Lower leg skin (tissue), 4 donors: ENCODE results near the gene LYRM9. TPM values are rescaled to one million over a fixed set of nuclear protein-coding genes. Genes with fewer than 3 reads are reported as not detected.
A peak's percentile ranks its signal among the peaks of the same experiment; 100 is the strongest.

Experiments
- DNase-seq, 2 donors: peaks; one replicate each; pipeline ENCODE4 v3.0.0-alpha.2; 2019; ENCODE audit warnings: low spot score in 2 of 2
- H3K4me3 ChIP-seq: fragments of 200-600 bp; sonication (generic); 2 replicates; pipeline ENCODE4 v1.5.1; 2017; ENCODE audit warnings: mild to moderate bottlenecking, low read depth; ENCODE audit not compliant: poor library complexity, severe bottlenecking
- POLR2A ChIP-seq, 2 donors: fragments of 450-650 bp; IDR thresholded peaks; one replicate each; pipeline ENCODE4 v1.6.1; 2016 to 2017; ENCODE audit warnings: antibody characterized with exemption in 2 of 2, mild to moderate bottlenecking in 1 of 2, moderate library complexity in 1 of 2
- WGBS, 2 donors: methylation state at CpG; one replicate each; pipeline ENCODE4 v1.1.5; 2018; 5-methylcytosine and 5-hydroxymethylcytosine counted together
- intact Hi-C: fragments of 100-400 bp; cut with DNase I; formaldehyde crosslinking; loops from one replicate; pipeline ENCODE4 v1.15.0; 2023; ENCODE audit warnings: low total_unique reads
- total RNA-seq, 4 donors: library from RNA; depleted of rRNA; stranded (reverse); fragments of >200 nt; gene quantifications; one replicate each; pipeline ENCODE4 v1.1.0, GENCODE V29; 2016
- TF ChIP-seq, protein P1 (sequence below), 3 donors: fragments of 450-650 bp; IDR thresholded peaks; one replicate each; pipeline ENCODE4 v1.5.1; 2016; ENCODE audit warnings: antibody characterized with exemption in 3 of 3, mild to moderate bottlenecking in 3 of 3, moderate library complexity in 2 of 3

Gene LYRM9
- total RNA-seq, 4 donors from 2014 or later, result 5.5 to 23.4 (median 22.8) TPM

- no peak overlapping the region for H3K4me3 ChIP-seq
- intact Hi-C loops, result no loop called here
- 88% methylated on average over 8 of the region's 8 CpGs for WGBS, 2 donors
- TF ChIP-seq POLR2A (IDR thresholded peaks at IDR 0.05), result no peak
- TF ChIP-seq, protein P1, sequence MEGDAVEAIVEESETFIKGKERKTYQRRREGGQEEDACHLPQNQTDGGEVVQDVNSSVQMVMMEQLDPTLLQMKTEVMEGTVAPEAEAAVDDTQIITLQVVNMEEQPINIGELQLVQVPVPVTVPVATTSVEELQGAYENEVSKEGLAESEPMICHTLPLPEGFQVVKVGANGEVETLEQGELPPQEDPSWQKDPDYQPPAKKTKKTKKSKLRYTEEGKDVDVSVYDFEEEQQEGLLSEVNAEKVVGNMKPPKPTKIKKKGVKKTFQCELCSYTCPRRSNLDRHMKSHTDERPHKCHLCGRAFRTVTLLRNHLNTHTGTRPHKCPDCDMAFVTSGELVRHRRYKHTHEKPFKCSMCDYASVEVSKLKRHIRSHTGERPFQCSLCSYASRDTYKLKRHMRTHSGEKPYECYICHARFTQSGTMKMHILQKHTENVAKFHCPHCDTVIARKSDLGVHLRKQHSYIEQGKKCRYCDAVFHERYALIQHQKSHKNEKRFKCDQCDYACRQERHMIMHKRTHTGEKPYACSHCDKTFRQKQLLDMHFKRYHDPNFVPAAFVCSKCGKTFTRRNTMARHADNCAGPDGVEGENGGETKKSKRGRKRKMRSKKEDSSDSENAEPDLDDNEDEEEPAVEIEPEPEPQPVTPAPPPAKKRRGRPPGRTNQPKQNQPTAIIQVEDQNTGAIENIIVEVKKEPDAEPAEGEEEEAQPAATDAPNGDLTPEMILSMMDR (IDR thresholded peaks at IDR 0.05), result no peak
- DNase-seq, result no peak
Observed at GRCh38 chr17:27937025-27937546, 43.9 kb upstream of the LYRM9 start.

- WGBS, 2 donors, result 83 to 84% methylated on average over 6 of the region's 6 CpGs
- intact Hi-C loops, result no loop called here
- DNase-seq, result no peak
- H3K4me3 ChIP-seq, result no peak overlapping the region
- TF ChIP-seq, protein P1 (IDR thresholded peaks at IDR 0.05), result no peak
- TF ChIP-seq POLR2A (IDR thresholded peaks at IDR 0.05), result no peak
Observed at GRCh38 chr17:27930000-27930399, 36.8 kb upstream of the LYRM9 start.

GRCh38 chr17:27928587-27928986 lies 35.4 kb upstream of the LYRM9 start:
- TF ChIP-seq, protein P1 (IDR thresholded peaks at IDR 0.05), result no peak
- TF ChIP-seq POLR2A (IDR thresholded peaks at IDR 0.05), result no peak
- no peak for DNase-seq
- 84 to 86% methylated on average over 5 of the region's 5 CpGs for WGBS, 2 donors
- H3K4me3 ChIP-seq, result no peak overlapping the region
- intact Hi-C loops, result no loop called here

DNA sequence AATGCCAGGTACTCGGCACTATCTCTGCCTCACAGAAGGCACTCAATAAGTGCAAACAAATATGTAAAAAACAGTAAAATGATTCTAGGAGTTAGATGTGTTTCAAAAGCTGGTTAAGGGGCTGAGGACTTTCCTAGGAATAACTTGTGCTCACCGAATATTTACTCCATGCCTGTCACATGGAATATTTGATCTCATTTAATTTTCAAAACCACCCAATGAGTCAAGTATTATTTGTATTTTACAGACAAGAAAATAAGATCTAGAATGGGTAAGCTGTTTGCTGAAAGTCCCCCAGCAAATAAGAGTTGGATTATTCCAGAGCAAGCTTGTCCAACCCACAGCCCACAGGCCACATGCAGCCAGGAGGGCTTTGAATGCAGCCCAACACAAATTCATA lies 34.6 kb upstream of the LYRM9 start:
- intact Hi-C loops, result no loop called here
- no peak overlapping the region for H3K4me3 ChIP-seq
- 78 to 86% methylated on average over 2 of the region's 2 CpGs for WGBS, 2 donors
- TF ChIP-seq POLR2A (IDR thresholded peaks at IDR 0.05), result no peak
- TF ChIP-seq, protein P1 (IDR thresholded peaks at IDR 0.05), result no peak
- DNase-seq, result no peak

DNA sequence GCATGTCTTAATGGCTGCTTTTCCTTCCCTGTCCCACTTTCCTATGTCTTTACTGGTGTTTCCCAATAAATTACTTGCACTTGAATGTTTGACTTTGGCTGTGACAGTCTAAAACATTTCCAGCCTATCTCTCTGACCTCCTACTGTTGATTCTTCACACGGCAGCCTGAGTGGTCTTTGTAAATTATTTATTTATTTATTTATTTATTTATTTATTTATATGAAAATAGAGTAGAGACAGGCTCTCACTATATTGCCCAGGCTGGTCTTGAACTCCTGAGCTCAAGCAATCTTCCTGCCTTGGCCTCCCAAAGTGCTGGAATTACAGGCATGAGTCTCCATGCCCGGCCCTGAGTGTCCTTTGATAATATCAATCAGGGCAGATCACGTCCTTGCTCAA lies 28.4 kb upstream of the LYRM9 start:
- 87 to 91% methylated on average over 3 of the region's 3 CpGs for WGBS, 2 donors
- intact Hi-C loops, result no loop called here
- TF ChIP-seq POLR2A (IDR thresholded peaks at IDR 0.05), result no peak
- TF ChIP-seq, protein P1 (IDR thresholded peaks at IDR 0.05), result no peak
- DNase-seq, result no peak
- no peak overlapping the region for H3K4me3 ChIP-seq

GRCh38 chr17:27921077-27921476 lies 27.9 kb upstream of the LYRM9 start:
- intact Hi-C loops, result no loop called here
- TF ChIP-seq POLR2A (IDR thresholded peaks at IDR 0.05), result no peak
- TF ChIP-seq, protein P1 (IDR thresholded peaks at IDR 0.05), result no peak
- 80 to 91% methylated on average over 5 of the region's 5 CpGs for WGBS, 2 donors
- peak in 1 of 2 donors; percentile 68 for DNase-seq
- no peak overlapping the region for H3K4me3 ChIP-seq
